Endothelial cell of umbilical vein (primary cell): Measurements from ENCODE around the gene MLPH. TPM values are rescaled to one million over a fixed set of nuclear protein-coding genes. Genes with fewer than 3 reads are reported as not detected.

ENCODE experiments used
- BruUV-seq: library from RNA; stranded (reverse); fragments of 400-500 nt; replicated peaks from 2 replicates; lab custom pipeline; 2021; lab: Mats Ljungman, UMichigan
- CTCF ChIA-PET: fragments of 300-600, 350-600 bp; sonication (Branson Sonifier 250); formaldehyde crosslinking; loops from one replicate; lab custom pipeline; 2021; ENCODE audit warnings: antibody characterized with exemption, inconsistent platforms; lab: Charles Lee
- POLR2A ChIA-PET: fragments of 300-600, 350-600 bp; sonication (Branson Sonifier 250); formaldehyde crosslinking; loops from one replicate; lab custom pipeline; 2021; ENCODE audit warnings: antibody characterized with exemption, inconsistent platforms; lab: Charles Lee
- DNase-seq: peaks from one replicate; pipeline ENCODE4 v3.0.0-alpha.2; 2011; ENCODE audit warnings: low read depth, low spot score
- FAIRE-seq: peaks from 2 replicates; lab custom pipeline; 2011; peaks lifted over from hg19 to GRCh38; lab: Jason Lieb, UNC
- H2AFZ ChIP-seq: 2 replicates; pipeline ENCODE4 v1.6.0; 2012; ENCODE audit warnings: low read depth, low read length, control low read depth, inconsistent platforms
- H3K27ac ChIP-seq: 2 replicates; pipeline ENCODE4 v1.5.1; 2011; ENCODE audit warnings: low read depth, mild to moderate bottlenecking, control low read depth, low read length, moderate library complexity; ENCODE audit not compliant: insufficient read depth
- H3K27me3 ChIP-seq, 2 experiments: 2 replicates each; pipeline versions ENCODE4 v1.6.0 to v1.6.1; 2011; ENCODE audit warnings: low read length in 2 of 2, mixed read lengths in 1 of 2; ENCODE audit not compliant: control insufficient read depth in 2 of 2, insufficient read depth in 2 of 2
- H3K36me3 ChIP-seq, 2 experiments: 2 replicates in 1 of 2; 3 replicates in 1 of 2; pipeline ENCODE4 v1.5.1; 2011; ENCODE audit warnings: low read length in 2 of 2, mild to moderate bottlenecking in 1 of 2, moderate library complexity in 1 of 2; ENCODE audit not compliant: control insufficient read depth in 2 of 2, insufficient read depth in 2 of 2; ENCODE audit errors: extremely low read depth in 1 of 2
- H3K4me1 ChIP-seq: 3 replicates; pipeline ENCODE4 v1.5.1; 2011; ENCODE audit warnings: mild to moderate bottlenecking, low read length; ENCODE audit not compliant: control insufficient read depth, insufficient read depth; ENCODE audit errors: extremely low read depth
- H3K4me2 ChIP-seq: 2 replicates; pipeline ENCODE4 v1.6.1; 2011; ENCODE audit warnings: low read length, control low read depth, mixed read lengths; ENCODE audit not compliant: insufficient read depth
- H3K4me3 ChIP-seq, 3 experiments: fragments of 200-600 bp in 1 of 3; sonication (generic), shearing (Covaris generic) in 1 of 3; replicated peaks in 1 of 3; 2 replicates each; pipeline ENCODE4 v1.5.1; 2011 to 2016; ENCODE audit warnings: control low read depth in 3 of 3, low read length in 3 of 3, mild to moderate bottlenecking in 2 of 3, inconsistent platforms in 1 of 3, low read depth in 1 of 3, moderate library complexity in 1 of 3; ENCODE audit not compliant: insufficient read depth in 1 of 3
- H3K79me2 ChIP-seq: 2 replicates; pipeline ENCODE4 v1.6.0; 2012; ENCODE audit warnings: low read length, inconsistent platforms; ENCODE audit not compliant: control insufficient read depth, insufficient read depth
- H3K9ac ChIP-seq: replicated peaks from 2 replicates; pipeline ENCODE3; 2011; ENCODE audit warnings: low read length, control low read depth; ENCODE audit not compliant: insufficient read depth; ENCODE audit errors: extremely low read depth
- H3K9me1 ChIP-seq: replicated peaks from 3 replicates; pipeline ENCODE4 v1.6.0; 2011; ENCODE audit warnings: mild to moderate bottlenecking, low read length; ENCODE audit not compliant: control insufficient read depth, insufficient read depth; ENCODE audit errors: extremely low read depth
- H3K9me3 ChIP-seq: replicated peaks from 2 replicates; pipeline ENCODE4 v1.5.1; 2012; ENCODE audit warnings: low read length, inconsistent platforms; ENCODE audit not compliant: control insufficient read depth, insufficient read depth
- H4K20me1 ChIP-seq: replicated peaks from 2 replicates; pipeline ENCODE3; 2011; ENCODE audit warnings: mild to moderate bottlenecking, low read length; ENCODE audit not compliant: control insufficient read depth, insufficient read depth; ENCODE audit errors: extremely low read depth
- EZH2 ChIP-seq: IDR thresholded peaks from 2 replicates; pipeline ENCODE4 v1.6.1; 2012; ENCODE audit warnings: borderline replicate concordance, low read depth, mild to moderate bottlenecking, moderate library complexity, low read length, inconsistent platforms; ENCODE audit not compliant: severe bottlenecking
- FOS ChIP-seq: IDR thresholded peaks from 2 replicates; pipeline ENCODE4 v1.6.1; 2011; ENCODE audit warnings: mild to moderate bottlenecking, low read length, moderate library complexity, borderline replicate concordance; ENCODE audit not compliant: insufficient read depth
- GATA2 ChIP-seq: IDR thresholded peaks from 2 replicates; pipeline ENCODE4 v1.7.0; 2011; ENCODE audit warnings: low read depth, mild to moderate bottlenecking, moderate library complexity, mixed read lengths, low read length; ENCODE audit not compliant: insufficient read length, insufficient read depth
- JUN ChIP-seq: IDR thresholded peaks from 2 replicates; pipeline ENCODE4 v1.6.1; 2011; ENCODE audit warnings: borderline replicate concordance, low read depth; ENCODE audit not compliant: insufficient read length, insufficient read depth
- MYC ChIP-seq: IDR thresholded peaks from one replicate; pipeline ENCODE4 v1.6.1; 2011; ENCODE audit warnings: mild to moderate bottlenecking, low read depth, low read length
- POLR2A ChIP-seq: IDR thresholded peaks from 2 replicates; pipeline ENCODE4 v1.6.1; 2012; ENCODE audit warnings: low read depth, mild to moderate bottlenecking, control low read depth, low read length
- POLR2AphosphoS5 ChIP-seq: IDR thresholded peaks from 2 replicates; pipeline ENCODE4 v1.6.1; 2012; ENCODE audit warnings: low read depth, mild to moderate bottlenecking, control low read depth, low read length, moderate library complexity; ENCODE audit not compliant: insufficient read depth
- dilution Hi-C: fragments of 300-500 bp; cut with MboI; formaldehyde crosslinking; loops from one replicate; pipeline ENCODE4 v1.15.0; 2019; ENCODE audit warnings: low sequenced_read_pairs; ENCODE audit not compliant: extremely low pct_ligation_motif_present
- intact Hi-C: fragments of 100-400 bp; cut with micrococcal nuclease; formaldehyde crosslinking; loops from one replicate; pipeline ENCODE4 v1.10.0; 2022
- polyA plus RNA-seq, 4 experiments: library from polyadenylated mRNA; depleted of rRNA in 3 of 4; stranded (reverse) in 3 of 4; unstranded in 1 of 4; fragments of >200 nt; gene quantifications; 2 replicates each; pipeline versions ENCODE4 v1.2.1 to v1.2.3, GENCODE V29; 2011 to 2012; ENCODE audit warnings: missing spikeins in 1 of 4
- total RNA-seq: library from RNA; stranded (reverse); gene quantifications from 2 replicates; pipeline ENCODE4 v1.2.3, GENCODE V29; 2021
- TF ChIP-seq, protein P1 (sequence below): IDR thresholded peaks from 2 replicates; pipeline ENCODE4 v1.6.1; 2011; ENCODE audit not compliant: insufficient read depth, insufficient read length
- TF ChIP-seq, protein P2 (sequence below), 2 donors: IDR thresholded peaks; 1 replicate in 1 of 2; 2 replicates in 1 of 2; pipeline ENCODE4 v1.5.1; 2011; ENCODE audit warnings: low read length in 2 of 2, mild to moderate bottlenecking in 2 of 2, moderate library complexity in 2 of 2, control low read depth in 1 of 2, inconsistent platforms in 1 of 2, low read depth in 1 of 2; ENCODE audit not compliant: insufficient read depth in 1 of 2; ENCODE audit errors: extremely low read depth in 1 of 2

MLPH gene
- total and polyA plus RNA-seq, 2 donors (not counting 3 experiments of a cell fraction or from before 2014, with no cell fraction given): not detected

DNA sequence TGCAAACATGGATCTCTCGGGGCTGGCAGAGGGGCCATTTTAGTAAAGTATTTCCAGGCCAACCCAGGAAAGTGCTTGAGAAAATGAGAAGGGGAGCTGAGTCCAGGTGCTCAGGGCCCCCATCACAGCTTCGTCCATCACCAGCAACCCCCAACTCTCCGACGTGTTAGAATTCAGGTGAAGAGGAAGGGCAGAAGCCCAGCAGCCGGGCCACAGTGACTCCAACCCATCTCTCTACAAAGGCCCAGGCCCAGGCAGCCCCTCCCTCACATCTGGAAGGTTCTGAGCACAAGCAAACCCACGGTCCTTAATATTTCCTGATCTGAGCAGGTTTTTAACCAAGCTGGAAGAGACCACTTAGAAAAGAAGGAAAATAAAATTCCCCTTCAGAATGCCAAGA is 38.4 kb upstream of the MLPH start:
- H3K27ac ChIP-seq: no peak overlapping the region
- no peaks in the 10 kb centered on the region for H3K9me1 ChIP-seq
- H3K4me3 ChIP-seq: no peak overlapping the region
- dilution Hi-C loops (no loop called here), intact Hi-C loops (loop anchor here (1.0 to 2.0 kb wide), 2 partner anchors 28 to 157 kb away; no protein-coding TSS in a partner anchor)
- no TSS peak for BruUV-seq
- no peak overlapping the region for H2AFZ ChIP-seq
- no peaks in the 10 kb centered on the region for H3K9me3 ChIP-seq
- ChIA-PET CTCF (interaction anchor here (1.3 to 2.4 kb wide), 6 partner anchors 16 to 283 kb away, joined by 5 to 17 read pairs (median 6); no protein-coding TSS in a partner anchor), POLR2A (interaction anchor here (1.6 kb wide), 1 partner anchor 27 kb away, joined by 4 read pairs; no protein-coding TSS in a partner anchor)
- peaks cover 53 to 59% of the 10 kb centered on the region in 2 experiments for H3K27me3 ChIP-seq
- no peaks in the 10 kb centered on the region for H3K79me2 ChIP-seq
- peaks cover 11% of the 10 kb centered on the region for H3K4me1 ChIP-seq
- no peak overlapping the region for H3K4me2 ChIP-seq
- FAIRE-seq (no peak), DNase-seq (no peak)
- TF ChIP-seq, protein P1, sequence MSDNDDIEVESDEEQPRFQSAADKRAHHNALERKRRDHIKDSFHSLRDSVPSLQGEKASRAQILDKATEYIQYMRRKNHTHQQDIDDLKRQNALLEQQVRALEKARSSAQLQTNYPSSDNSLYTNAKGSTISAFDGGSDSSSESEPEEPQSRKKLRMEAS: no peak
- TF ChIP-seq POLR2A: no peak
- TF ChIP-seq FOS: no peak
- TF ChIP-seq MYC: no peak
- TF ChIP-seq, protein P2, sequence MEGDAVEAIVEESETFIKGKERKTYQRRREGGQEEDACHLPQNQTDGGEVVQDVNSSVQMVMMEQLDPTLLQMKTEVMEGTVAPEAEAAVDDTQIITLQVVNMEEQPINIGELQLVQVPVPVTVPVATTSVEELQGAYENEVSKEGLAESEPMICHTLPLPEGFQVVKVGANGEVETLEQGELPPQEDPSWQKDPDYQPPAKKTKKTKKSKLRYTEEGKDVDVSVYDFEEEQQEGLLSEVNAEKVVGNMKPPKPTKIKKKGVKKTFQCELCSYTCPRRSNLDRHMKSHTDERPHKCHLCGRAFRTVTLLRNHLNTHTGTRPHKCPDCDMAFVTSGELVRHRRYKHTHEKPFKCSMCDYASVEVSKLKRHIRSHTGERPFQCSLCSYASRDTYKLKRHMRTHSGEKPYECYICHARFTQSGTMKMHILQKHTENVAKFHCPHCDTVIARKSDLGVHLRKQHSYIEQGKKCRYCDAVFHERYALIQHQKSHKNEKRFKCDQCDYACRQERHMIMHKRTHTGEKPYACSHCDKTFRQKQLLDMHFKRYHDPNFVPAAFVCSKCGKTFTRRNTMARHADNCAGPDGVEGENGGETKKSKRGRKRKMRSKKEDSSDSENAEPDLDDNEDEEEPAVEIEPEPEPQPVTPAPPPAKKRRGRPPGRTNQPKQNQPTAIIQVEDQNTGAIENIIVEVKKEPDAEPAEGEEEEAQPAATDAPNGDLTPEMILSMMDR (IDR thresholded peaks at IDR 0.05; ENCODE audit: extremely low read depth in 1 of 2, insufficient read depth in 1 of 2, low read depth in 1 of 2, low read length in 2 of 2): no peak
- TF ChIP-seq GATA2: no peak
- no peak for TF ChIP-seq JUN
- TF ChIP-seq POLR2AphosphoS5: no peak
- TF ChIP-seq EZH2: no peak
- H3K36me3 ChIP-seq: no peaks in the 10 kb centered on the region
- H4K20me1 ChIP-seq: no peaks in the 10 kb centered on the region
- H3K9ac ChIP-seq: no peak overlapping the region
